H9 (cell line): ENCODE data around the gene ARPP19. TPM values are rescaled to one million over a fixed set of nuclear protein-coding genes. Genes with fewer than 3 reads are reported as not detected.

Experiments
- DNase-seq: peaks from one replicate; pipeline ENCODE4 v3.0.0-alpha.2; 2017
- H2AFZ ChIP-seq: one replicate; pipeline ENCODE4 v1.6.1; 2013; ENCODE audit warnings: mild to moderate bottlenecking, low read length, control low read depth, moderate library complexity
- H2AK5ac ChIP-seq: 2 replicates; pipeline ENCODE4 v1.6.1; 2013; ENCODE audit warnings: low read length, control low read depth, mixed read lengths; ENCODE audit not compliant: insufficient read length
- H2BK120ac ChIP-seq: one replicate; pipeline ENCODE4 v1.6.1; 2013; ENCODE audit warnings: low read depth, mild to moderate bottlenecking, low read length, control low read depth, inconsistent platforms; ENCODE audit not compliant: poor library complexity, severe bottlenecking
- H2BK12ac ChIP-seq: 2 replicates; pipeline ENCODE4 v1.6.1; 2013; ENCODE audit warnings: low read length, control low read depth, mixed read lengths, low read depth; ENCODE audit not compliant: insufficient read length
- H2BK15ac ChIP-seq: 2 replicates; pipeline ENCODE4 v1.6.1; 2013; ENCODE audit warnings: low read depth, low read length, control low read depth
- H2BK20ac ChIP-seq: one replicate; pipeline ENCODE4 v1.6.1; 2013; ENCODE audit warnings: low read depth, mild to moderate bottlenecking, low read length, control low read depth, inconsistent platforms; ENCODE audit not compliant: poor library complexity, severe bottlenecking
- H2BK5ac ChIP-seq: 2 replicates; pipeline ENCODE4 v1.6.1; 2013; ENCODE audit warnings: low read length, control low read depth, mixed read lengths; ENCODE audit not compliant: insufficient read length
- H3K14ac ChIP-seq: 2 replicates; pipeline ENCODE4 v1.6.1; 2013; ENCODE audit warnings: low read length, control low read depth; ENCODE audit not compliant: insufficient read depth
- H3K18ac ChIP-seq: 2 replicates; pipeline ENCODE4 v1.6.1; 2013; ENCODE audit warnings: low read depth, mild to moderate bottlenecking, mixed read lengths, low read length, control low read depth; ENCODE audit not compliant: insufficient read length
- H3K23ac ChIP-seq: 2 replicates; pipeline ENCODE4 v1.6.1; 2013; ENCODE audit warnings: low read length, control low read depth, mixed read lengths, low read depth; ENCODE audit not compliant: insufficient read length
- H3K23me2 ChIP-seq: 2 replicates; pipeline ENCODE4 v1.6.1; 2013; ENCODE audit warnings: low read depth, mild to moderate bottlenecking, mixed read lengths, low read length, control low read depth; ENCODE audit not compliant: insufficient read length, poor library complexity, severe bottlenecking
- H3K27ac ChIP-seq: 2 replicates; pipeline ENCODE4 v1.5.1; 2013; ENCODE audit warnings: low read length, control low read depth, mixed read lengths, low read depth; ENCODE audit not compliant: insufficient read length
- H3K27me3 ChIP-seq: 2 replicates; pipeline ENCODE4 v1.6.1; 2013; ENCODE audit warnings: low read length, control low read depth, inconsistent platforms; ENCODE audit not compliant: insufficient read depth
- H3K4ac ChIP-seq: 2 replicates; pipeline ENCODE4 v1.6.1; 2013; ENCODE audit warnings: low read depth, mild to moderate bottlenecking, control low read depth, inconsistent platforms, low read length, moderate library complexity
- H3K4me1 ChIP-seq: 2 replicates; pipeline ENCODE4 v1.6.1; 2013; ENCODE audit warnings: low read length, control low read depth, inconsistent platforms; ENCODE audit not compliant: insufficient read depth
- H3K4me2 ChIP-seq: 2 replicates; pipeline ENCODE4 v1.6.1; 2013; ENCODE audit warnings: low read length, control low read depth, mixed read lengths; ENCODE audit not compliant: insufficient read length, insufficient read depth
- H3K56ac ChIP-seq: 2 replicates; pipeline ENCODE4 v1.6.1; 2013; ENCODE audit warnings: low read depth, mild to moderate bottlenecking, mixed read lengths, low read length, control low read depth; ENCODE audit not compliant: insufficient read length
- H3K79me1 ChIP-seq: 2 replicates; pipeline ENCODE4 v1.6.1; 2013; ENCODE audit warnings: low read depth, mild to moderate bottlenecking, moderate library complexity, low read length, control low read depth, inconsistent platforms; ENCODE audit not compliant: insufficient read depth, poor library complexity, severe bottlenecking
- H3K79me2 ChIP-seq: 2 replicates; pipeline ENCODE4 v1.6.1; 2013; ENCODE audit warnings: low read length, control low read depth, inconsistent platforms; ENCODE audit not compliant: insufficient read depth
- H3K9ac ChIP-seq: 2 replicates; pipeline ENCODE4 v1.6.1; 2013; ENCODE audit warnings: low read length, control low read depth, mixed read lengths; ENCODE audit not compliant: insufficient read length; ENCODE audit errors: extremely low read depth
- H3K9me3 ChIP-seq: one replicate; pipeline ENCODE4 v1.6.1; 2013; ENCODE audit warnings: low read depth, low read length, inconsistent platforms; ENCODE audit not compliant: control insufficient read depth
- H3T11ph ChIP-seq: one replicate; pipeline ENCODE4 v1.6.1; 2013; ENCODE audit warnings: mild to moderate bottlenecking, low read length, control low read depth, inconsistent platforms
- H4K20me1 ChIP-seq: one replicate; pipeline ENCODE4 v1.6.1; 2013; ENCODE audit not compliant: control insufficient read depth, insufficient read length, insufficient read depth
- H4K5ac ChIP-seq: 2 replicates; pipeline ENCODE4 v1.6.1; 2013; ENCODE audit warnings: low read depth, mild to moderate bottlenecking, mixed read lengths, low read length, control low read depth; ENCODE audit not compliant: insufficient read length
- H4K8ac ChIP-seq: replicated peaks from 2 replicates; pipeline ENCODE4 v1.6.1; 2013; ENCODE audit warnings: low read length, control low read depth, mixed read lengths, low read depth; ENCODE audit not compliant: insufficient read length
- H4K91ac ChIP-seq: 2 replicates; pipeline ENCODE4 v1.6.1; 2013; ENCODE audit warnings: low read depth, mild to moderate bottlenecking, moderate library complexity, mixed read lengths, low read length, control low read depth; ENCODE audit not compliant: insufficient read length
- H3K27ac Mint-ChIP-seq, 3 experiments: 2 replicates in 2 of 3; 3 replicates in 1 of 3; pipeline ENCODE4 v1.8.0; 2020 to 2021; ENCODE audit warnings: mixed read lengths in 3 of 3, mild to moderate bottlenecking in 1 of 3, moderate library complexity in 1 of 3
- H3K27me3 Mint-ChIP-seq: 2 replicates; pipeline ENCODE4 v1.8.0; 2021; ENCODE audit warnings: low read depth, mild to moderate bottlenecking, moderate library complexity, mixed read lengths
- H3K36me3 Mint-ChIP-seq, 3 experiments: 2 replicates in 2 of 3; 3 replicates in 1 of 3; pipeline ENCODE4 v1.8.0; 2020 to 2021; ENCODE audit warnings: low read depth in 3 of 3, mixed read lengths in 3 of 3; ENCODE audit not compliant: insufficient read depth in 1 of 3
- H3K4me1 Mint-ChIP-seq, 2 experiments: 2 replicates each; pipeline ENCODE4 v1.8.0; 2020; ENCODE audit warnings: mixed read lengths in 2 of 2
- H3K4me3 Mint-ChIP-seq, 2 experiments: 2 replicates in 1 of 2; 3 replicates in 1 of 2; pipeline ENCODE4 v1.8.0; 2020 to 2021; ENCODE audit warnings: mild to moderate bottlenecking in 2 of 2, mixed read lengths in 2 of 2, moderate library complexity in 1 of 2
- H3K9me3 Mint-ChIP-seq, 2 experiments: 2 replicates in 1 of 2; 3 replicates in 1 of 2; pipeline ENCODE4 v1.8.0; 2020; ENCODE audit warnings: mild to moderate bottlenecking in 2 of 2, mixed read lengths in 2 of 2, moderate library complexity in 1 of 2
- CTCF ChIP-seq: fragments of 200-600 bp; sonication (generic); conservative IDR thresholded peaks from 3 replicates; pipeline ENCODE4 v1.8.0; 2021; ENCODE audit warnings: antibody characterized with exemption, mild to moderate bottlenecking
- WGBS: extraction: QIAGEN DNeasy Blood & Tissue Kit; methylation state at CpG from one replicate; pipeline ENCODE4 v1.1.7; 2013; ENCODE audit warnings: missing lambda C conversion rate, low lambda C conversion rate, mixed read lengths; ENCODE audit not compliant: insufficient read length; ENCODE audit errors: extremely low coverage; 5-methylcytosine and 5-hydroxymethylcytosine counted together
- total RNA-seq: library from RNA; stranded (reverse); gene quantifications from 2 replicates; pipeline ENCODE4 v1.2.1, GENCODE V29; 2021

Gene ARPP19
- total RNA-seq, 1 experiment from 2014 or later, result 247 TPM

GRCh38 chr15:52617026-52617425 lies 48.2 kb upstream of the ARPP19 start:
- WGBS, result no CpG with 5 or more reads among the region's 1 CpG
- Mint-ChIP-seq H3K4me3 (no peak overlapping the region), H3K27ac (no peak overlapping the region)

More at GRCh38 chr15:52617026-52617425, 48.2 kb upstream of the ARPP19 start:
- Histone ChIP-seq H2BK120ac (no peak overlapping the region), H3K4ac (no peak overlapping the region), H2AK5ac (no peak overlapping the region), H2BK12ac (no peak overlapping the region), H2AFZ (no peak overlapping the region), H3K18ac (no peak overlapping the region), H4K5ac (no peak overlapping the region), H4K20me1 (no peaks in the 10 kb centered on the region), H3K79me2 (no peaks in the 10 kb centered on the region), H3K23ac (no peak overlapping the region), H2BK20ac (no peak overlapping the region), H3K56ac (no peak overlapping the region), H4K8ac (no peak overlapping the region), H3K23me2 (no peaks in the 10 kb centered on the region), H2BK15ac (no peak overlapping the region), H3T11ph (no peak overlapping the region), H3K14ac (no peak overlapping the region), H3K79me1 (no peaks in the 10 kb centered on the region), H2BK5ac (no peak overlapping the region), H4K91ac (no peak overlapping the region), H3K4me1 (no peaks in the 10 kb centered on the region; the same call in 1 of the 2 replicates), H3K9me3 (no peaks in the 10 kb centered on the region), H3K27ac (no peak overlapping the region), H3K4me2 (no peak overlapping the region), H3K27me3 (no peaks in the 10 kb centered on the region), H3K9ac (no peak overlapping the region)
- no peaks in the 10 kb centered on the region for H3K27me3 Mint-ChIP-seq
- DNase-seq, result no peak
- H3K9me3 Mint-ChIP-seq, result no peaks in the 10 kb centered on the region
- no peaks in the 10 kb centered on the region for H3K36me3 Mint-ChIP-seq
- TF ChIP-seq CTCF, result no peak
- peaks cover 5% of the 10 kb centered on the region in 2 experiments for H3K4me1 Mint-ChIP-seq
